SU-DHL-6 (cell line): ENCODE data around the gene KRTAP10-11.

ENCODE experiments used
- CTCF ChIP-seq: fragments of 200-600 bp; sonication (generic); IDR thresholded peaks from one replicate; pipeline ENCODE4 v1.5.1; 2017; ENCODE audit warnings: antibody characterized with exemption, mild to moderate bottlenecking, low read length, moderate library complexity; ENCODE audit not compliant: insufficient read depth, poor library complexity, severe bottlenecking
- EZH2phosphoT487 ChIP-seq: fragments of 200-600 bp; sonication (generic), shearing (Covaris generic); conservative IDR thresholded peaks from 2 replicates; pipeline ENCODE4 v1.6.1; 2018; ENCODE audit warnings: mild to moderate bottlenecking, antibody characterized with exemption, low read length, moderate library complexity, mixed read lengths

- TF ChIP-seq CTCF (no peak), EZH2phosphoT487 (no peak)
Observed at GRCh38 chr21:44612029-44612486, 34.2 kb upstream of the KRTAP10-11 start, which contains the start of gene KRTAP10-8.
